PC-3 (cell line): ENCODE results near the gene PURA. TPM values are rescaled to one million over a fixed set of nuclear protein-coding genes. Genes with fewer than 3 reads are reported as not detected.

Experiments
- ATAC-seq: fragments of 200-7000 bp; cut with Tn5 transposase; 2 replicates; pipeline ENCODE4 v1.9.1; 2020; ENCODE audit warnings: mild to moderate bottlenecking, moderate library complexity
- BruUV-seq: library from RNA; stranded (reverse); fragments of 400-500 nt; replicated peaks from 2 replicates; lab custom pipeline; 2021; lab: Mats Ljungman, UMichigan
- CTCF ChIA-PET: fragments of 300-600 bp; sonication (Branson Sonifier 250); formaldehyde crosslinking; loops from one replicate; lab custom pipeline; 2022; ENCODE audit warnings: antibody characterized with exemption; lab: Charles Lee
- POLR2A ChIA-PET: fragments of 300-600 bp; sonication (Branson Sonifier 250); formaldehyde crosslinking; loops from one replicate; lab custom pipeline; 2022; ENCODE audit warnings: antibody characterized with exemption; ENCODE audit not compliant: unreplicated experiment; lab: Charles Lee
- DNase-seq: peaks from one replicate; pipeline ENCODE4 v3.0.0-alpha.2; 2015
- H2AFZ ChIP-seq: fragments of 300-600 bp; sonication (generic); 2 replicates; pipeline ENCODE4 v1.6.0; 2016; ENCODE audit warnings: antibody characterized with exemption, low read length
- H3F3A ChIP-seq: fragments of 300-600 bp; sonication (generic); one replicate; pipeline ENCODE4 v1.6.0; 2017; ENCODE audit warnings: antibody characterized with exemption, low read length, control low read depth, mild to moderate bottlenecking; ENCODE audit not compliant: unreplicated experiment
- H3K27ac ChIP-seq: fragments of 300-600 bp; sonication (generic); 2 replicates; pipeline ENCODE4 v1.5.1; 2016; ENCODE audit warnings: mild to moderate bottlenecking, low read length
- H3K27me3 ChIP-seq: fragments of 300-600 bp; sonication (generic); 2 replicates; pipeline ENCODE4 v1.6.1; 2016; ENCODE audit warnings: low read length, mixed read lengths
- H3K36me3 ChIP-seq: fragments of 300-600 bp; sonication (generic); 2 replicates; pipeline ENCODE4 v1.6.1; 2016; ENCODE audit warnings: low read depth, mixed run types, low read length, mixed read lengths
- H3K4me1 ChIP-seq: fragments of 300-600 bp; sonication (generic); 2 replicates; pipeline ENCODE4 v1.5.1; 2016; ENCODE audit warnings: low read length; ENCODE audit not compliant: insufficient read depth
- H3K4me2 ChIP-seq: fragments of 300-600 bp; sonication (generic); 2 replicates; pipeline ENCODE4 v1.6.0; 2016; ENCODE audit warnings: low read length
- H3K4me3 ChIP-seq: fragments of 300-600 bp; sonication (generic); 2 replicates; pipeline ENCODE4 v1.5.1; 2016; ENCODE audit warnings: mild to moderate bottlenecking, low read length, mixed read lengths
- H3K79me2 ChIP-seq: fragments of 300-600 bp; sonication (generic); 2 replicates; pipeline ENCODE4 v1.6.1; 2017; ENCODE audit warnings: low read length, mixed read lengths
- H3K9ac ChIP-seq: fragments of 300-600 bp; sonication (generic); 2 replicates; pipeline ENCODE4 v1.6.0; 2016; ENCODE audit warnings: mild to moderate bottlenecking, low read length
- H3K9me2 ChIP-seq: fragments of 300-600 bp; sonication (generic); replicated peaks from 2 replicates; pipeline ENCODE4 v1.6.1; 2016; ENCODE audit warnings: mixed run types, low read length, mixed read lengths
- H3K9me3 ChIP-seq: fragments of 300-600 bp; sonication (generic); 2 replicates; pipeline ENCODE4 v1.6.1; 2016; ENCODE audit warnings: low read length, mixed read lengths
- H4K20me1 ChIP-seq: fragments of 300-600 bp; sonication (generic); 2 replicates; pipeline ENCODE4 v1.6.1; 2016; ENCODE audit warnings: low read length, mixed read lengths
- CTCF ChIP-seq: fragments of 300-600 bp; sonication (generic); conservative IDR thresholded peaks from 2 replicates; pipeline ENCODE4 v1.5.1; 2017; ENCODE audit warnings: antibody characterized with exemption, low read depth, mild to moderate bottlenecking, low read length
- EZH2 ChIP-seq: fragments of 300-600 bp; sonication (generic); IDR thresholded peaks from one replicate; pipeline ENCODE4 v1.6.1; 2017; ENCODE audit warnings: antibody characterized with exemption, mild to moderate bottlenecking, low read length; ENCODE audit not compliant: unreplicated experiment
- EZH2phosphoT487 ChIP-seq: fragments of 300-600 bp; sonication (generic); IDR thresholded peaks from 2 replicates; pipeline ENCODE4 v1.6.1; 2018; ENCODE audit warnings: mild to moderate bottlenecking, antibody characterized with exemption, low read length, borderline replicate concordance
- intact Hi-C: fragments of 100-400 bp; cut with micrococcal nuclease; formaldehyde crosslinking; loops from 2 replicates; pipeline ENCODE4 v1.9.0; 2023
- total RNA-seq: library from RNA; depleted of rRNA; stranded (reverse); fragments of >200 nt; gene quantifications from 2 replicates; pipeline ENCODE4 v1.2.3, GENCODE V29; 2014

The PURA gene
- total RNA-seq, 1 experiment from 2014 or later = 8.5 TPM

- no peak within 1 kb of the TSS for H3K27ac ChIP-seq
- peaks cover 5% of the 10 kb centered on the region; the same call in 1 of the 2 replicates for H3K4me1 ChIP-seq
- no peaks in the 10 kb centered on the region for H3K36me3 ChIP-seq
- no peaks in the 10 kb centered on the region for H4K20me1 ChIP-seq
- intact Hi-C loops = no loop called here
- TF ChIP-seq CTCF (no peak), EZH2phosphoT487 (no peak), EZH2 (no peak)
- POLR2A ChIA-PET = no interaction called here
- H3K79me2 ChIP-seq = peaks cover 12% of the 10 kb centered on the region; the same call in 1 of the 2 replicates
- H3K9me2 ChIP-seq = no peaks in the 10 kb centered on the region
- no peaks in the 10 kb centered on the region for H3F3A ChIP-seq
- no peaks in the 10 kb centered on the region for H3K9me3 ChIP-seq
- H3K4me2 ChIP-seq = no peak within 1 kb of the TSS
- CTCF ChIA-PET = no interaction called here
- no TSS peak for BruUV-seq
- H3K9ac ChIP-seq = no peak within 1 kb of the TSS
- H2AFZ ChIP-seq = no peak within 1 kb of the TSS
- ATAC-seq = no peak
- H3K27me3 ChIP-seq = no peaks in the 10 kb centered on the region
- DNase-seq = no peak
- H3K4me3 ChIP-seq = no peak within 1 kb of the TSS
Observed at GRCh38 chr5:140125637-140126036, 11.7 kb downstream of the PURA start, which contains the start of gene IGIP. Gene IGIP, plus strand, starts transcription at chr5:140125937. Its CDS starts 2,540 bp downstream, at chr5:140128477.

GRCh38 chr5:140126315-140127012 lies 12.6 kb downstream of the PURA start:
- no peak overlapping the region for H2AFZ ChIP-seq
- no peak overlapping the region for H3K4me2 ChIP-seq
- no peaks in the 10 kb centered on the region for H3K9me2 ChIP-seq
- no peaks in the 10 kb centered on the region for H3K9me3 ChIP-seq
- H3K4me3 ChIP-seq = no peak overlapping the region
- no peak for TF ChIP-seq EZH2phosphoT487
- no peak for TF ChIP-seq CTCF
- no peak for TF ChIP-seq EZH2
- CTCF ChIA-PET = interaction anchor here (0.5 kb wide), 1 partner anchor 19 kb away, joined by 3 read pairs; no protein-coding TSS in a partner anchor
- ATAC-seq (no peak), DNase-seq (no peak)
- intact Hi-C loops = no loop called here
- no peak overlapping the region for H3K9ac ChIP-seq
- no TSS peak for BruUV-seq
- H3K36me3 ChIP-seq = no peaks in the 10 kb centered on the region
- no peaks in the 10 kb centered on the region for H3F3A ChIP-seq
- H3K4me1 ChIP-seq = peaks cover 11% of the 10 kb centered on the region
- POLR2A ChIA-PET = no interaction called here
- no peaks in the 10 kb centered on the region for H3K27me3 ChIP-seq
- peaks cover 12% of the 10 kb centered on the region; the same call in 1 of the 2 replicates for H3K79me2 ChIP-seq
- no peaks in the 10 kb centered on the region for H4K20me1 ChIP-seq
- H3K27ac ChIP-seq = no peak overlapping the region

GRCh38 chr5:140128376-140128775 lies 14.5 kb downstream of the PURA start:
- H3K79me2 ChIP-seq = peaks cover 12% of the 10 kb centered on the region; the same call in 1 of the 2 replicates
- H3K27me3 ChIP-seq = no peaks in the 10 kb centered on the region
- no peak overlapping the region for H3K9ac ChIP-seq
- no peaks in the 10 kb centered on the region for H3K9me2 ChIP-seq
- no peak overlapping the region for H3K27ac ChIP-seq
- no peak overlapping the region for H3K4me2 ChIP-seq
- DNase-seq (no peak), ATAC-seq (no peak)
- H2AFZ ChIP-seq = no peak overlapping the region
- POLR2A ChIA-PET = no interaction called here
- intact Hi-C loops = no loop called here
- CTCF ChIA-PET = interaction anchor here (0.6 kb wide), 1 partner anchor 64 kb away, joined by 3 read pairs; no protein-coding TSS in a partner anchor
- H3K9me3 ChIP-seq = no peaks in the 10 kb centered on the region
- BruUV-seq = no TSS peak
- peaks cover 17% of the 10 kb centered on the region for H3K4me1 ChIP-seq
- H4K20me1 ChIP-seq = no peaks in the 10 kb centered on the region
- TF ChIP-seq EZH2phosphoT487 = no peak
- TF ChIP-seq CTCF = no peak
- TF ChIP-seq EZH2 = no peak
- no peaks in the 10 kb centered on the region for H3F3A ChIP-seq
- no peaks in the 10 kb centered on the region for H3K36me3 ChIP-seq
- H3K4me3 ChIP-seq = no peak overlapping the region
